Measurements from ENCODE around the gene SUSD6.

Gene SUSD6

DNA sequence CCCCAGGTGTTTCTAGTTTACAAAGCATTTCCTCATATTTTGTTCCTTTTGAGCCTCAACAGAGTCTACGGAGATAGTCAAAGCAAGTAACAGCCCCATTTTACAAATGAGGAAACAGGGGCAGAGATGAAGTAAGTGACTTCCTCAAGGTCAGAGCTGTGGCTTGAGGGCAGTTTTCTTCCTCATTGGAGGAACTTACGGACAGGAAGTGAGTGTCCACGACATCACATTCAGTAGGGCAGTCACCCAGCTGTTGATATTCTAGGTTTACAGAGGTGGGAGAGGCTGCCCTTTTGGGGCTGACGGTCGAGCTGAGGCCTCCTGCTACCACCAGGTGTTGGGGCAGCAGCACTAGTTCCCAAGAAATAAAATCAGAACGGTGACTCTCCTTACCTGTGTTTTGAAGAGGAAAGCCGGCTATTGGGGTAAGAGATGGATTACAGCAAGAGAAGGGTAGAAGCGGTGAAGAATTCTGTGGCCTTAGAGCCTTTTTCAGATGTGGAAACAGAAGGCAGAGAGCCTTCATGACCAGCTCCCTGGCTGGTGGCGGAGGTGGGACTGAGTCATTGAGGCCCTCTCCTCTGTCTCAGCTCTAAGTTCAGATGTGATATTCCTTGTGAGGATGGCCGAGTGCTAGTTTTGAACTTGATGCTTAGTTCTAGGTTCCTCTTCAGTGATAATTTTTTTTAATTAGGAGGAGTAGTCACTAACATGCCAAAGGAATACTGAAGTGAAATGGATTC, 41.7 kb downstream of the SUSD6 start:
- DNase-seq = peak; percentile 64

DNA sequence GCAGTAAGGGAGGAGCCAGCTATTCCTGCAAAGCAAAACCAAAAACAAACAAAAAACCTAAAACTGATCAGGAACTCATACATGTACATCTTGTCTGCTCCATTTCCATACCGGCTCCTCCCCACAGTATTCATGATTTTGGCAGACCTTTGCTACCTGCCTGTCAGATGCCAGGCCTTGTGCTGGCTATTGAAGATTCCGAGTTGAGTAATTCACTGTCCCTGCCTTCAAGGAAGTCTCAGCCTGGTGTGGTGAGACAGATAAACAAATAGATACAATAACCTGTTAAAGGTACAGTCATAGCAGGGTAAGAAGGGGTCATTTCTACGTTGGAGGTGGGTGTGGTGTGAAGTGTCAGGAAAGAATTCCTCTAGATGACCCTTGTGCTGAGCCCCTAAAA, 42.7 kb downstream of the SUSD6 start:
- no peak for DNase-seq

DNA sequence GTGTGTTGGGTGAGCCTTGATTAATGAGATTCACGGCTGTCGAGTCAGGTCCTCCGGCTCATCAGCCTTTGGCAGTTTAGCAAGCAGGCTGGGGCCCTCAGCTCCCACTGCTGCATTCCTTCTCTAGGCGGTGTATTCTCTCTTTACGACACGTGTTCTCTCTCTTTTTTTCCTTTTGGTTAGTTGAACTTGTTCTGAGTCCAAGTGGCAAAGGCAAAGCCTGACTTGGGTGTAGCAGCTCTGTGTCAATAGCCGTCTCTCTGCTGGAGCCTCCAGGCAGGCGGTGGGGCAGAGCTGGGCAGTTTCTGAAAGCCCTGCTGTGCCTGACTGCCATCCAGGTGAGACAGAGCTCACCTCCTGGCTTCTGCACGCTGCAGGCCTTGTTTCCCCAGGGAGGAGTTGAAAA, 46.6 kb downstream of the SUSD6 start:
- no peak for DNase-seq

DNA sequence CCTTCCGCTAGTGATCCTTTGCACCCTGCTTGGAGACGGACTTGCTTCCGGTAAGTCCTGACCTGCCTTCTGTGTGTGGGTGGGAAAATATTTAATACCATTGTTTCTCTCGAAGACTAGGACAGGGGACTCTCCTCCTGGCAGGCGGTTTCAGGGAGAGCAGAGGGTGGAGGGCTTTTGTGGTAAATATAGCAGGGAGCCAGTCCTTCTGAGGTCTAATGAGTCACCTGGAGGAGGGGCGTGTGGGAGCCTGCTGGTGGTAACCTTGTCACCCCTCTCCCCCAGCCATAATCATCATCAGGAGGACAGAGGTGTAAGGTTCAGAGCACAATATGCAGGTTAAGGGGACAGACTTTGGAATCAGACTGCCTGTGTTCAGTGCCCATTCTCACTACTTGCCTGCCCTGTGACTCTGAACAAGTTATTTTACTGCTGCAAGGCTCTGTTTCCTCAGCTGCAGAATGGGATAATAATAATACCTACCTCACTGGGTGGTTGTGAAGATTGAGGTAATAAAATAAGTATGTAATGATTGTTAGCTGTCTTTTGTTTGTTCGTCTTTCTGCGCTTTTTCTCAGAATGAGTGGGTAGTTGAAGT, 47.4 kb downstream of the SUSD6 start:
- no peak for DNase-seq

DNA sequence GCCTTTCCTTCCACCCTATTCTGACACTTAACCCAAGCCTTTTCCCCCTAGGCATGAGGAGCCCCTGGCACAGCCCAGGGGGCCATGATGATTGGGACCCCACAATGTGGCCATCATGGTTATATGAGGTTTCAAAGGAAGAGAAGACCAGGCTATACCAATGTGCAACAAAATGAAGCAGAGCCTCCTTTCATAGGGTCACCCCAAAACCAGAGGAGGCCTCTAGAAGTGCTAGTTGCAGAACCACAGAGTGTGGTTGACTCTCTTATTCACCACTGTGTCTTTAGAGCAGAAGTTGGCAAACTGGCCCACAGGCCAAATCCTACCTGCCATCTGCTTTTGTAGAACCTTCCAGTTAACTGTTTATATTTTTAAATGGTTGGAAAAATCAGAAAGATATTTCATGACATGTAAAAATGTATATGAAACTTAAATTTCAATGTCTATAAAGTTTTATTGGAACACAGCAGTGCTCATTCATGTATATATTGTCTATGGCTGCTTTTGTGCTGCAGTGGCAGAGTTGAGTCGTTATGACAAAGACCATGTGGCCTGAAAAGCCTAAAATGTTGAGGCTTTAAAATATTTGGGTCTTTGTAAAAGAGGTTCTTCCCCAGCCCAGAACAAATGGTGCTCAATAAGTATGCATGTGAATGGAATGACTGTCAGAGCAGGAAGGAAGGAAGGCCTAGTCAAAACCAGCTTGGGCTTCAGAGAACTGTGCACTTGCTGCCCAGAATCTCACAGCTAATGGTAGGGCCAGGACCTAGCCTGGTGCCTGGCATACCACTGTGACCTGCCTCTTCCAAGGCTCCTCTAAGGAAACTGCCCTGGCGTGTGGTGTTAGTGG, 49.2 kb downstream of the SUSD6 start:
- DNase-seq = no peak

DNA sequence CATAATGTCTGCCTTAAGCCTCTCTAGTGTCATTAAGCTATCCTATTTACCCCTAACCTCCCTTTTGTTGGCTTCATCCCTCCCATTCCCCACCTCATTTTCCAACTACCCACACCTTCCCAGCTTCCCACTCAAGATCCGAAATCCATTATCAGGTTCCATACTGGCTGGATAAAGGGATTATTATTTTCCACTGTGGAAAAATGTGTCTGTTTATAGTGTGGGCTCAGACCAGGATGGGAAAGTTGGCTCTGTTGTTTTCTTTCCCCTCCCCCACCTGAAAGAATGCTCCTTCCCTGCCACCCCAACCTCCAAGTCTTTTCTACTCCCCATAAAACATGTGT, 49.8 kb downstream of the SUSD6 start:
- DNase-seq = no peak

DNA sequence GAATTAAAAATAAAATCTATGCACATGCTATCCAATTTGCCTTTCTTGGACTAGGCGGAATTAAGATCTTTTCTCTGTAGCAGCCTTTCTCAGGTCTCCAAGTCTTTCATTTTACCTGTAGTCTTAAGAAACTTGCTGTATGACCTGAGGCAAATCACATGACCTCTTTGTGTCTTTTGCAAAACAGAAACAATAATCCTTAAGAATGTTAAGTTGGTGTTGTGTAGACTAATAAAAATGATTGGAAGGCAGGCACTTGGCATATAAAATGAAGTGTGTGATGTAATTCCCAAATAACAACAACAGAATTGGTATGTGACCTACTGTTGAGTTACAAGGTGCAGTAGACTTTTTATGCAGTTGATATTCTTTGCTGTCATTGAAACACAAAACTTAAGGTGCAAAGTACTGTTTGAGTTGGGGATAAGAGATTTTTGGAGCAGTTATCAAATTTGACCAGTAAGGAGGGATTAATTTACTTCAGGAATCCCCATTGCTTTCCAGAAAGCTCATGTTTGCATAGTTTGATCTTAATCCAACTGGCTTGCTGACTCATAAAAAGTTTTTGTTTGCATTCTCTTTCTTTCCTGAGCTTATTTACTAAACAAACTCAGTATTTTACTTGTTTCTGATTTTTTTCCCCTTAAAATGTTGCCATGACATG, 51.4 kb downstream of the SUSD6 start:
- no peak for DNase-seq

DNA sequence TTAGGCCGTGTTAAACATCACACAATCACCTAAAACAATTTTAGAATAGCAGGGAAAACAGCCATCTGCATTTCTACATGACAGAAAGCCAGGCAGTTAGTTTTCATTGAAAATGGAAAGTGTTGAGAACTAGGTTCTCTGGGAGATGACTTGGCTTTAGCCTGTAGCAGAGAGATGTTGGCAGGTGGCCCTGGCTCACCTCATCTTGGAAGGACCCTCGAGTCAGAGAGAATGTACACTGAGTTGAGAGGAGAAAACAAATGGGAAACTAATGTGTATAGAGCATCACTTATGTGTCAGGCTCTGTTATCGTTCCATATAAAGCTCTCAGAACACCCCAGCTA, 51.9 kb downstream of the SUSD6 start:
- no peak for DNase-seq

DNA sequence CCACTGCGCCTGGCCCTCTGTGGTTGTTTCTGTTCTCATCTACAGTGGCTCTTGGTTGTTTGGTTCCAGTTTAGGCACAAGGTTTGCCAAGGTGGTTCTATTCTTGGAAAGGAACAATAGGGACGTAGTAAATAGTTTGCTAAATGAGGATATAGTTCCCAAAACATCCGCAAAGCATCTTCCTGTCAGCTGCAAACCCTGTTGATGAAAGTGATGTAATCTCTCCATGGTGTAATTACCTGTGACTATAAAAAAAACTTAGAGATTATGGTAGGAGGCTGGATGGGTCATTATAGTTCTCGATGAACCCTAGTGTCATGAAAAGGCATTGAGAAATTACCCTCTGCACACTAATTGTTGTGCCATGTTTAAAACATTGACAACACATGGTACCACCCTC, 52.9 kb downstream of the SUSD6 start:
- no peak for DNase-seq

DNA sequence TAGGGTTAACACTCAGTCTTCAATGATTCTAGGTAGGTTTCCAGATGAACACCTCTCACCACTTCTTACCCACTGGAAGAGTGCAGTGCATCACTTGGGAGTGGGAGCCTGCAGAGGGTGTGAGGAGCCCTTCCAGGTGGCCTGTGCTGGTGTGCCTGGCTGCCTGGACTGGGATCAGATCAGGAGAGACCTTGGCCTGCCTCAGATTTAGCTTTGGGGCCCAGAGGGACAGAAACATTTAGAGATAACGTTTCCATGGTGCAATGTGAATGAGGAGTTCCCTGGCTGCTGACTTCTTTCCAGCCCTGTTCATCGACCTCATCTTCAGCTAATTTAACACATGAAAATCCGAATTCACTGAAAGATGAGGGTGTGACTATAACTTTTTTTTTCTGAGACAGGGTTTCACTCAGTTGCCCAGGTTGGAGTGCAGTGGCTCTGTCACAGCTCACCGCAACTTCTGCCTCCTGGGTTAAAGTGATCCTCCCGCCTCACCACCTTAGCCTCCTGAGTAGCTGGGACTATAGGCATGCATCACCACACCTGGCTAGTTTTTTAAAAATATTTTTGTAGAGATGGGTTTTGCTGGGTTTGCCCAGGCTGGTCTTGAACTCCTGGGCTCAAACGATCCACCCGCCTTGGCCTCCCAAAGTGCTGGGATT, 53.6 kb downstream of the SUSD6 start:
- no peak for DNase-seq

DNA sequence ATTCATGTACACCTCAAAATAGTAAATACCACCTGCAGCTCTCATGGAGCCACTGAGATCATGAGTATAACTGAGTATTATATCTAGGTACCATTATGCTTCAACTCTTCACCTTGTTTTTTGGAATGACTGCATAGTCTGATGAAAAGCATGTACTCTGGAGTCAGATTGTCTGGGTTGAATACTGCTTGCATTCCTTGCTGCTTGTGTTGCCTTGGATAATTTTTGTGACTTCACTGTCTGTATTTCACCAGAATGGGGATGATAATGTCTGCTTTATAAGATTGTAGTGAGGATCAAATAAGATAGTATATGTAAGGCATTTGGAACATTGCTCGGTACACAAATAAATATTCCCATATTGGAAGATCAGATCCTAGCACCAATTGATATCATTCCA, 54.2 kb downstream of the SUSD6 start:
- DNase-seq = no peak

DNA sequence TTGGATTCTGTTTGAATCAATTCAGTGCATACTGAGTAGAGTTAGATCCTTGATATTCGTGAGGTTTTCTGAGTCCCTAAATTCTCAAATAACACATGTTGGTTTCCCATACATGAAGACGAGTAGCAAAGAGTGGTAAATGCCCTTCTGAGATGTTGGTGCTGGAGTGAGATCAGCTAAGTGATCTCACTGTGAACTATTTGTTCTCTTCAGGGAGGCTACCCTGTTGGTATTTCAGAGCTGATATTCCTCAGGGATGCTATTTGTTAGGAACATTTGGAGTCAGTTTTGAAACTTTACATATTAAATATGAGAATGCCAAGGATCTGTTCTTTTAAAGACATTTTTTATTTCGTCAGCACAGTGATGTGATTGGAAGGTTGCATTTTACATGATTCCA, 54.7 kb downstream of the SUSD6 start:
- no peak for DNase-seq

DNA sequence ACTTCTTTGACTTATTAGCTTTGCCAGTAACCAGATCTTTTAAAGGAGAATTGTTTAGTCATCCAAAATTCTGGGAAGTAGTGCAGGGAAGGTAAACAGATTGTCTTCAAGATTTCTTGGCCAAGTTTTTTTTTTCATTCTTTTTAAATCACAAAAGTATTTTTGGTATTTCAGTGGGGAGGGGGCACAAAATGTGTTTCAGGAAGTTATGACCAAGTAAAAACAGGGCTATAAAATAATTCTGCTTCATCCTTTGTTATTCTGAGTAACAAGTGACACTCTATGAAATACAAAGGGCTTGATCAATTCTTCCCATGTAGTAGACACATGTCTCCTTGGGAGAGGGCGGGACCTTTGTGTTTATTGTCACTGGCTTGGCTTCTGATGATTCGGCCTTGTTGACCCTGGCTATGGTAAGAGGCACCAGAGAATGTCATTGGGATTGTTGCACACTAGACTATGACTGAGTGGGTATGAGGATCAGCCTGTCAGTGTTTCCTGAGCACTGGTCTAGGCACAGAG, 55.4 kb downstream of the SUSD6 start:
- no peak for DNase-seq

DNA sequence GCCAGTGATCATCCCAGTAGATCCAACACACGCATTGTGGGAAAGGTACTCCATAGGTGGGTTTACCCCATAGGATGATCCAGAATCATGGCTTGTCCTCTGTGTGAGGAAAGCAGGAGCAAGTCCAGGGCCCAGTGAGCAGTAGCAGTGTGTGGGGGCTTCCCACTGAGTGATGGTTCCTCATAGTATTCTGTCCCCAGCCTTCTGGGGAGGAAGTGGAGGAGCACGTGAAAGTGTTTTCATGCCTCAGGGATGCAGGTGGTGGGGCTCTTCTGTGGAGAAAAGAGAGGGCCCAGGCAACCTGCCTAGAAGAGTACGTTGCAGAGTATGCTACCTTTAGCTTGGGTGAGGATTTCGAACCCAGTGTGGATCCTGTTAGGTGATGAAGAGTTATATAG, 56.5 kb downstream of the SUSD6 start:
- DNase-seq = no peak

DNA sequence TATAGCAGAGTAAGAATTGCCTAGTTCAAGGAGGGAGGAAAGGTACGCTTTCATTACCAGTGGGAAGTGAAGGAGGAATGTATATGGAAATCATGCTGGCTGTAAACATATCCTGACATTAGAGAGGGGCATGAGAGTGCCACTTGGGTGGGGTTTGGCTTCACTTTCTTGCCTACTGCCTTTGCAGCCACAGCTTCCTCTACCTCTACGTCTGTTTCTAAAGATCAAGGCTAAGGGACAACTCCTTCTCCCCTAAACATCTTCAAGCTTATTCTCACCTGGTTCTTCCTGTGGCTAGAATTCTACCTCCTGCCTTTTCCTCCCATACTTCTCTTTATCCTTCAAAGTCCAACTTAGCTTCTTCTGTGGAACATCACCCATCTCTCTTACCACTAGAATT, 58.0 kb downstream of the SUSD6 start:
- no peak for DNase-seq

DNA sequence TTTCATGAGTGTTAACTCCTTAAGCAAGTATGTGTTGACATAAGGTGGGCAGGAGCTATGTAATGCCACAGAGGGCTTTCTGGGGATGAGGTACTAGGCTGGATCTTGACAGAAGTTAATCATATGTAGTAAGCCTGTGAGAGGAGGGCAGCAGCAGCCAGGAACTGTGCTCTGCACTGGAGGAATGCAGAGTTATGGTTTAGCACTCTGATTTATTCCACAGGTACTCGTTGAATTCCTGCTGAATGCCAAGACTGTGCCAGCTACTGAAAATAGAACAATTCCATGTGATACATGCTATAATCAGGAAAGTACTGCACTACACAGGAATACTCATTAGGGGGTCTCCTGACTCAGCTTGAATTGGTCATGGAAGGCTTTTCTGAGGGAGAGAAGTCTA, 58.7 kb downstream of the SUSD6 start:
- no peak for DNase-seq

DNA sequence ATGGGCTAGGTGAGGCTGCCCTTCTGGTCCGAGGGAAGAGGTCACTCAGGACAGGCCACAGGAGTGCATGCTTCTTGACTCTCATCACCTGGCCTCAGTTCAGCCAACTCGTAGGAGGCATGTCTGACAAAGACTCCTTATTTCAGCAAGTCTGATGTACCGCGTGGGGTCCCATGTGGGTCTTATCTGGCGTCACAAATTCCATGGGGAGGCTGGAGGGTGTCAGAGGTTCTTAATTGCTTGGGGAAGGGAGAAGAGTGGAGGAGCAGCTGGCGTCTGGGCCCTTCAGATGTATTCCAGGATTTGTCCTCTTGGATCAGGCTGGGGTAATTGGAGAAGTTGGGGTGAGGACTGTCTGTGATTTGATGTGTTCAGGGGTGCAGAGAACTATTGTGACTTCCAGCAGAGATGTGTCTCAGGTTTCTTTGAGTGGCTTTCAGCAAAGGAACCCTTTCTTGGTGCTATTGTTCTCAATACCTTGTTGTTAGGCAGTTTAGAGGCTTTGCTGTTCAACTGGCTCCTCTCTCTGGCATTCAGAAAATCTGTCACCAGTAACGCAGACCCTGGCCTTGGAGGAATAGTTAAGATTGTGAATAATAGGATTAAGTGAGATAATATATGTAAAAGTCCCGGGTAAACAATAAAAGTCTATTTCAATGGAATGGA, 60.1 kb downstream of the SUSD6 start:
- DNase-seq = no peak

DNA sequence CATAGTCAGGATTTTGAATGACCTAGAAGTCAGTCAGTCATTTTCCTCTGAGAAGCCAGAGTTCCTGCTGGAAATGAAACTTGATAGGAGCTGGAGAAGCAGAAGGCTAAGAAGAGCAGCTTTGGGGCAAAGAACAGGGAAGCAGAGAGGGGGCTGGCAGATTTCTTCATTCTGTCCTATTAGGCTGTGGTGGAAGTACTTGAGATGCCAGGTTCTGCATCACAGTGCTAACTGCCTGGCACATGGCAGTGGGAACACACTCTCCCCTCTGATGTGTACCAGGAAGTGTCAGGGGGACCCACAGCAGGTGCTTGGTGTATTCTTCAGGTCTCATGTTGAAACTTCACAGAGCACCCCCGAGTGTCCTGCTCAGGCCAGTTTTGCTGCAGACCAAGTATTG, 61.0 kb downstream of the SUSD6 start:
- DNase-seq = no peak

DNA sequence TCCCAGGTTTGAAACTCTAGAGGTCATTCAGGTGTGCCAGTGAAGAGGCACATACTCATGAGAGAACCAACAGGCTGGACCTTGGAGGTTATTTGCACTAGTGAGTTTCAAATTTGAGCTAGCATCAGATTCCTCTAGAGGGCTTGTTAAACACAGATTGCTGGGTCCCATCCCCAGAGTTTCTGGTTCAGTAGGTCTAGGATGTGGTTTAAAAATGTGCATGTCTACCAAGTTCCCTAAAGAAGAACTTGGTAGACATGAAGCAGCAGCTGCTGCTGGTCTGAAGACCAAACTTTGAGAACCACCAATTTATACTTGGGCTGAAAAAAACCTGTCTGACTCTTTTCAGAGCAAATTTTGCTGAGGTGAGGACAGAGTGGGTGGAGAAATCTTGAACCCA, 61.7 kb downstream of the SUSD6 start:
- peak; percentile 31 for DNase-seq

DNA sequence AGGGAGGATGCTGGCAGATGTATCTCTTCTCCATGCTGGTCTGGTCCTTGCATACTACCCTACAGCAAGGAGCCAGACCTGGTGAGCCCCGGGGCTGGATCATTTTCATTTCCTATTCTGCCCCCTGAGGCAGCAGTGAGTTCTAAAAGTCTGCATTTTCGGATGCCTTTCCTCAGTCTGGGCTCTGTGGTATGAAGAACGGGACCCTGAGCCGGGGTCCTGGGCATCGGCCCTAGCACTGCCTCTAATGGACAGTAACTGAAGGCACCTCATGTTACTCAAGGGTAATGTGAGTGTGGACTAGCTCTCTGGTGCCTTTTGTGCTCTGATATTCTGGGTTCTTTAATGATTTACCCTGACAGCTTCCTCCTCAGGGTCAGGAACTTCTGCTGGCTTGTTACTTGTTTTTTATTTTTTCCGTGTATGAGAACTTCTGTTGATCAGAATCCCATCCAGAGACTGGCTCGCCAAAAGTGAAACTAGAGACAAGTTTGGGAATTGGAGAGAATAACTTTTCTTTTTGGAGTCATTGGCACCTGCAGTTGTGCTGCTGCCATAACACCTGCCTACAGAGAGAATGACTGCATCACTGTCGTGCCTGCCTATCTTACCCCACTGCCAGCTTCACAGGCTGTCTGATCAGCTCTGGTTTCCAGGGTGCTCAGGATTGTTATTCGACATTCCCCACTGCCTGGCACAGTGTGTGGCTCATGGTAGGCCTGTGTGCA, 62.3 kb downstream of the SUSD6 start:
- DNase-seq = no peak

DNA sequence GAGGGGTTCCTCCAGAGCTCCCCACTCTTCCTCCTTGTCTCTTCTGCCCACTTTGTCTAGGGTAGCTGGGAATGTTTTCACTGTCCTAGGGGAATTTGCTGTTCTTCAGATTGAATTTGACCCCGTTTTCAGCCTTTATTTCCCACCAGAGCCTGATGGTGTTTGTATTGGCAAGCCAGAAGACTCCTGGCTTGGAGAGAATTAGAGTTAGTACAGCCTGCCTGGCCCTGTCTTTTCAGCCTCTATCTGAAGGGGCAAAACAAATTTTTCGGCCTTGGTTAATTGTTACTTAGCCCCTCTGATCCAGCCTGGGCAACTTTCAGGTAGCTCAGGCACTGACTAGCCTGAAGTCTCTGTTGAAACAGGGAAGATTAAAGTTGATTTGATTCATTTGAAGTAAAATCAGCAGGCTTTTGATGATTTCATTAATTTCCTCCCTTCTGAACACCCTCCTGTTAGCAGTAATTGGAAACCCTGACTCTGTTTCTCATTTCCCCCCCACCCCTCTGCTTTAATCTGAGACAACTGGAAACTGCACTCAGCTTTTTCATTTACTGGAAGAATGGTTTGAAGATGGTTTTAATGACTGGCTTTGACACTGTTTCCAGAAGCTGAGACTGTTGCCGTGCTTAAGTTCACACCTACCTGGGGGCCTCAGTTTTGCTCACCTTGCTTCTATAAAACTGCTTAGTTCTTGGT, 63.3 kb downstream of the SUSD6 start:
- DNase-seq = no peak

All from GF-D8 (cell line).